LNCaP clone FGC (cell line): Measurements from ENCODE around the gene GRK6.

Experiments
- DNase-seq: peaks from one replicate; pipeline ENCODE4 v3.0.0-alpha.2; 2011; ENCODE audit warnings: low read depth
- H3K4me3 ChIP-seq: 2 replicates; pipeline ENCODE4 v1.5.1; 2011; ENCODE audit warnings: mild to moderate bottlenecking, low read depth, low read length, control low read depth
- TF ChIP-seq, protein P1 (sequence below): IDR thresholded peaks from 2 replicates; pipeline ENCODE4 v1.5.1; 2012; ENCODE audit warnings: mild to moderate bottlenecking; ENCODE audit not compliant: control insufficient read depth, insufficient read depth; ENCODE audit errors: extremely low read depth

The GRK6 gene

DNA sequence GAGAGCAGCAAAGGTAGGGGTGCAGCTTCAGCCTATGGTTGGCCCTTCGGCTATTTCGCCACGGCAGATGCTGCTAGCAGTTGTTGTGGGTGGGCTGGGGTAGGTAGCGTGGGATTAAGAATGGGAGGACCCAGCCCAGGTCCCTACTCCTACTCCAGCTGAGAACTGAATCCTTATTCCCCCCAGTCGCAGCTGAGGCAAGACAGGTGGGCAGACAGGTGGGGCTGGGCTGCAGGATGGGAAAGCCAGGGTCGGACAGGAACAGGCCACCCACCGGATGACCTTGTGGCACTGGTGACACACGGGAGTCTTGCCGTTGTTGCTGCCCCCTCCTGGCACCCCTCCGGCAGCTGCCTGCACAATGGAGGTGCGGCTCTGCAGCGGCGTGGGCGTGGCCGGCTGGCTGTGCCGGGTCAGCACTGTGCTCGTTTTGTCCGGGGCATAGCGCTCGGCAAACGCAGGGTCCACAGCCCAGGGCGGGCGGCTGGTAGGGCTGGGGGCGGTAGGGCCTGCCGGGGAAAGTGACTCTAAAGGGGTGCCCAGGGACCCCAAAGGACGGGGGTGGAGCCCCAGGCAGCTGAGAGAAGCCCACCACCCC is 62.7 kb downstream of the GRK6 start:
- no peak overlapping the region for H3K4me3 ChIP-seq
- TF ChIP-seq, protein P1, sequence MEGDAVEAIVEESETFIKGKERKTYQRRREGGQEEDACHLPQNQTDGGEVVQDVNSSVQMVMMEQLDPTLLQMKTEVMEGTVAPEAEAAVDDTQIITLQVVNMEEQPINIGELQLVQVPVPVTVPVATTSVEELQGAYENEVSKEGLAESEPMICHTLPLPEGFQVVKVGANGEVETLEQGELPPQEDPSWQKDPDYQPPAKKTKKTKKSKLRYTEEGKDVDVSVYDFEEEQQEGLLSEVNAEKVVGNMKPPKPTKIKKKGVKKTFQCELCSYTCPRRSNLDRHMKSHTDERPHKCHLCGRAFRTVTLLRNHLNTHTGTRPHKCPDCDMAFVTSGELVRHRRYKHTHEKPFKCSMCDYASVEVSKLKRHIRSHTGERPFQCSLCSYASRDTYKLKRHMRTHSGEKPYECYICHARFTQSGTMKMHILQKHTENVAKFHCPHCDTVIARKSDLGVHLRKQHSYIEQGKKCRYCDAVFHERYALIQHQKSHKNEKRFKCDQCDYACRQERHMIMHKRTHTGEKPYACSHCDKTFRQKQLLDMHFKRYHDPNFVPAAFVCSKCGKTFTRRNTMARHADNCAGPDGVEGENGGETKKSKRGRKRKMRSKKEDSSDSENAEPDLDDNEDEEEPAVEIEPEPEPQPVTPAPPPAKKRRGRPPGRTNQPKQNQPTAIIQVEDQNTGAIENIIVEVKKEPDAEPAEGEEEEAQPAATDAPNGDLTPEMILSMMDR, result no peak
- no peak for DNase-seq

DNA sequence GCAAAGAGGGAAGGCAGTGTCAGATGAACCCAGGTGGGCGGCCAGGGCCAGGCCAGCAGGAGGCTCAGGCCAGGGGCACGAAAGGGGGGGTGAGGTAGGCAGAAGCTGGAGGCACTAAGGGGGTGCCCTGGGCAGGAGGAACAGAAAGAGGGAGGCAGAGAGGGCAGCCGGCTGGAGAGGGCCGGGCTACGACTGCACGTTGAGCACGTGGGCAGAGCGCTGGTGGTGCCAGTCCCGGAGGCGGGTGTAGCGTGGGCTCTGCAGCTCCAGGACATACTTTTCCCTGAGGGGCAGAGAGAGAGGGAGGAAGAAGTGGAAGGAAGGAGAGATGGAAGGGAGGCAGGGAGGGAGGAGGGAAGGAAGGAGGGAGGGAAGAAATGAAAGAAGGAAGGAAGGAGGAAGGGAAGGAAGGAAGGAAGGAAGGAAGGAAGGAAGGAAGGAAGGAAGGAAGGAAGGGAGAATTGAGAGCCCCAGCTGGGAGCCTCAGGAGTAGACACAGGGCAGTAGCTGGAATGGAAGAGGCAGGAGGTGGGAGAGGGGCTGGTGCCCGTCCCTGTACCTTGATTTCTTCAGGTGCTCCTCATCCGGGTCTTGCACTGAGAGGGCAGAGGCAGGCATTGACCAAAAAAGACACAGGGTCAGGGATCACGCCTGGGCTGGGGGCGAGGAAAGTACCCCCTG is 64.0 kb downstream of the GRK6 start:
- no peak overlapping the region for H3K4me3 ChIP-seq
- no peak for DNase-seq
- TF ChIP-seq, protein P1, result no peak

GRCh38 chr5:177490992-177491391 is 64.5 kb downstream of the GRK6 start:
- TF ChIP-seq, protein P1, result no peak
- H3K4me3 ChIP-seq, result no peak overlapping the region
- DNase-seq, result no peak

GRCh38 chr5:177491429-177491945 is 65.0 kb downstream of the GRK6 start:
- H3K4me3 ChIP-seq, result no peak overlapping the region
- TF ChIP-seq, protein P1, result peak; percentile 42; the same call in 1 of the 2 replicates
- no peak for DNase-seq

- H3K4me3 ChIP-seq, result no peak overlapping the region
- TF ChIP-seq, protein P1, result no peak
- no peak for DNase-seq
Measured at GRCh38 chr5:177491983-177492746, 65.7 kb downstream of the GRK6 start.
